ENCODE data around the gene HSPA8.
"Not testable (repeated sequence)": the region's sequence is repeated elsewhere in the genome, so short reads cannot be mapped to it uniquely, and the experiment has no call there.

HSPA8 gene

DNA sequence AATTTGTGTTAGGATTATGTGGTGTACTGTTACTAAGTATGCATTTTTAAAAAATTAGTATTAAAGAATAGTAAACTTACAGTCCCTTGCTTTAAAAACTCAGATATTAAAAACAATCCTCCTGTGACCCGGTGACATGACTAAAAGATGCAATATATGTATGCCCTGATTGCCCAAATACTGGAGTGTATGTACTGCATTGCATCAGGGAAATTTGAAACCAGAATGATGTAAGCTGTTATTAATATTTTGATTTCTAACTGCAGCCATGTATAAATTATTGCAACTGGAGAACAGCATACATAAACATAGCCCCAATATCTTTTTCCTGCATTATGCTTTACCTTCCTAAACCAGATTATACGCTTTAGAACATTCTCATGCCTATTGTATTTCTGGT is 3.7 kb upstream of the HSPA8 start:
- H3K9me3 ChIP-seq: no peaks in the 10 kb centered on the region
- TF ChIP-seq, protein P1, sequence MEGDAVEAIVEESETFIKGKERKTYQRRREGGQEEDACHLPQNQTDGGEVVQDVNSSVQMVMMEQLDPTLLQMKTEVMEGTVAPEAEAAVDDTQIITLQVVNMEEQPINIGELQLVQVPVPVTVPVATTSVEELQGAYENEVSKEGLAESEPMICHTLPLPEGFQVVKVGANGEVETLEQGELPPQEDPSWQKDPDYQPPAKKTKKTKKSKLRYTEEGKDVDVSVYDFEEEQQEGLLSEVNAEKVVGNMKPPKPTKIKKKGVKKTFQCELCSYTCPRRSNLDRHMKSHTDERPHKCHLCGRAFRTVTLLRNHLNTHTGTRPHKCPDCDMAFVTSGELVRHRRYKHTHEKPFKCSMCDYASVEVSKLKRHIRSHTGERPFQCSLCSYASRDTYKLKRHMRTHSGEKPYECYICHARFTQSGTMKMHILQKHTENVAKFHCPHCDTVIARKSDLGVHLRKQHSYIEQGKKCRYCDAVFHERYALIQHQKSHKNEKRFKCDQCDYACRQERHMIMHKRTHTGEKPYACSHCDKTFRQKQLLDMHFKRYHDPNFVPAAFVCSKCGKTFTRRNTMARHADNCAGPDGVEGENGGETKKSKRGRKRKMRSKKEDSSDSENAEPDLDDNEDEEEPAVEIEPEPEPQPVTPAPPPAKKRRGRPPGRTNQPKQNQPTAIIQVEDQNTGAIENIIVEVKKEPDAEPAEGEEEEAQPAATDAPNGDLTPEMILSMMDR (IDR thresholded peaks at IDR 0.05; ENCODE audit: low read depth, low read length): no peak
- H3K36me3 ChIP-seq: peaks cover 18% of the 10 kb centered on the region
- H3K4me3 ChIP-seq (ENCODE audit: low read depth, low read length): no peak overlapping the region
- no peak for DNase-seq
- H3K4me1 ChIP-seq: peaks cover 6% of the 10 kb centered on the region
- no peaks in the 10 kb centered on the region for H3K27me3 ChIP-seq

DNA sequence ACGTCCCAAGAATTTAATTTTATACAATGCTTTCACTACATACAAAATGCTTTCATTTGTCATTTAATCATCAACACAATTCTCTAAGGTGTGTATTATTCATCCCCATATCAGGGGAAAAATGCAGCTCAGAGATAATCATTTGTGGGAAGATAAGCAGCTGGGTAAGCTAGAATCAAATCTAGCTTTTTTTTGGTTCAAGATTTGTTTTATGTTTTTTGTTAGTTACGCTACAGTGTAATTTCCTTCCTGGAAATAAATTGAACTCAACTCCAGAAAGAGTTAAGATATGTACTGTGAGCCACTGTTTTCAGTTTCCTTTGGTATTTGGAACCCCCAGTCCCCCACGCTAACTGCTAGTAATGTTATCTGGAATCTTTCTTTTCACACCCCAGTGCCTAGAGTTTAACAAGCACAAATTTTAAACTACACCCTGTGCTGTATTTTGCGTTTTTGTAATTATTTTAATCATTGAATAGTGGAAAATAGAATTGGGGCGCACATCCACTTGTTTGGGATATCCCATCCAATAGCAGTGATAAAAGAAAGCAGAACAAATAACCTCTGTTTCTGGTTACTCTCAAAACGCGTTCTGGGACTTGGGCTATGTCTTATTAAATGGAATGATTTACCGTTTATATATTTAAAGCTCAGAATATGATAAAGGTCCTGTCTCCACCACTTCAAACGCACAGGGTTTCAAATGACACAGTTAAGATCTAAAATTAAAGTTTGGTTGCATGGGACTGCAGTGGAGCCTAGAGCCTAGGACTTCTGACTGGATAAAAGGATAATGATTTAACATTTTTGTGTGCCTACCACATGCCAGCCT is 2.1 kb upstream of the HSPA8 start:
- Histone ChIP-seq H3K4me1 (peaks cover 8% of the 10 kb centered on the region), H3K27me3 (no peaks in the 10 kb centered on the region), H3K36me3 (peaks cover 33% of the 10 kb centered on the region), H3K9me3 (no peaks in the 10 kb centered on the region), H3K4me3 (ENCODE audit: low read depth, low read length) (peak overlapping the region; percentile 98)
- TF ChIP-seq, protein P1 (IDR thresholded peaks at IDR 0.05; ENCODE audit: low read depth, low read length): no peak
- DNase-seq: no peak

DNA sequence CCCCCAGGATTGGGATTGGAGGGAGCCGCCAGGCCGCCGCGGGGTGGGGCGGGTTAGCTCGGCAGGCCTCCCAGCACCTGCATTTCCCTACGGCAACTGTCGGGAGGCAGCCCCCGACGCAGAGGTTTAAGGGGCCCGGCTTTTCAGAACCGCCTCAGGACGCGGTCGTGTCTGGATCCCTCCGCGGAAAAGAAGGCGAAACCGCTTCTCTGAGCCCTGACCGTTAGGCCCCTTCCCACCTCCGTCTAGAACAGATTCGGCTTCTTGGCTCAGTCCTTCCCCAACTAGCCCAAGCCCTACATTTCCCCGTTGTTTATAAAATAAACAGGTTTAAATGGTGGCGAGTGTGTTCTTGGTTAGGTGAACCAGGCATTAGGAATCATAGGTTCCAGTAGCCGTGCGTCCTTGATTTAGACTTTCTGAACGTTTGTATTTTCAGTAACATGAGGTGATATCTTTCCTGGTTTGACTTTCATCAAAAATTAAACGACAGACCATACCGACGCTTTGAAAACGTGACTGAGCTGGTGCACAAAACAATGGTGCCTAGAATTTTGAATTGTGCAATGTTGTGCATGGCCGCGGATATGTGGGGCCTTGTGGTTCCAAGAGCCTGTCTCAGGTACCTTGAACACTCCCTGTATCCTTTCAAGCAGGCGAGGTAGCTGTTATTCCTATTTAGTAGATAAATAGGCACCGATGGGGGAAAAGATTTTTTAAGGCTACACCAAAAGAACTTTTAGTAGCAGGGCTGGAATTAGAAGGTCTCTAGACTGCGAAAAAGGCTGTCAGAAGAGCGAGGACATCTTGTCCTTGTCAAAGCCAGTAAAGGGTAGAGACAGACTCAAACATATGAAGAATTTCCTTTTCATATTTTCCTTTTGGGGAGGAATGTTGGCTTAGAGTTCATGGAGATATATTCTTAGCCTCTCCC is 1.2 kb upstream of the HSPA8 start:
- no peaks in the 10 kb centered on the region for H3K27me3 ChIP-seq
- peaks cover 17% of the 10 kb centered on the region for H3K4me1 ChIP-seq
- peaks cover 42% of the 10 kb centered on the region for H3K36me3 ChIP-seq
- no peaks in the 10 kb centered on the region for H3K9me3 ChIP-seq
- TF ChIP-seq, protein P1 (IDR thresholded peaks at IDR 0.05; ENCODE audit: low read depth, low read length): no peak
- peak; percentile 50 for DNase-seq
- H3K4me3 ChIP-seq (ENCODE audit: low read depth, low read length): peak overlapping the region; percentile 98

DNA sequence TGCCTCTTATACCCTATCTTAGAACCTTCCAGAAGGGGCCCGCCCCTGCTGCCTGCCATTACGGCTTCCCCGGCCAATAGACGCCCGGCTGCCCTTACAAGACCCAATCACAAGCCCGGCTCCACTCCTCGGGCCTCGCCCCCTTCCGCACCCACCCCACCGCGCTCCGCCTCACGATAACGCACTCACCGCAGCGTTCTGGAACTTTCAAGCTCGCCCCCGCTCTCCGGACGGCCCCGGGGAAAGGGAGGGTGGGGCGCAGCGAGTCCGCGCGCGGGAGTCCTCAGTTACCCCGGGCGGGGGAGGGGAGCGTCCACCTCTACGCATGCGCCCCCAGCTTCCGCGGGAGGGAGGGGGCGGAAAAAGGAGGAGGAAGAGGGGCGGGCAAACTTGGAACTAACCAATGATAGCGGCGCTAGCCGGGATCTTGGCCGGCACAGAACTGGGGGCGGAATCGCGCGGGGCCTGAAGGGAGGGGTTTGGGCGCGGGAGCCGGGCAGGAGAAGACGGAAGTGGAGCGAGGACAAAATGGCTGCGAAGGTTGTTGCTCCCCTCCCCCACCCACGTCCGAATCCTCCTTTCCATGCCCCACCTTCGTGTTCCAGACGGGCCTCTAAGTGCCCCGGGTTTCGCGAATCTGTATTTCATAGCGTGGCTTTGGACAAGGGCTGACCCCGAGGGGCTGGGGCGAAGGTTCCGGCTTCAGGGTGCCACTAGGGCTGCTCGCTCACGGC is 389 bp upstream of the HSPA8 start:
- Histone ChIP-seq H3K36me3 (peaks cover 51% of the 10 kb centered on the region), H3K9me3 (no peaks in the 10 kb centered on the region), H3K4me1 (peaks cover 20% of the 10 kb centered on the region), H3K27me3 (no peaks in the 10 kb centered on the region), H3K4me3 (ENCODE audit: low read depth, low read length) (peak overlapping the region; percentile 98)
- TF ChIP-seq, protein P1 (IDR thresholded peaks at IDR 0.05; ENCODE audit: low read depth, low read length): no peak
- DNase-seq: peak; percentile 99

DNA sequence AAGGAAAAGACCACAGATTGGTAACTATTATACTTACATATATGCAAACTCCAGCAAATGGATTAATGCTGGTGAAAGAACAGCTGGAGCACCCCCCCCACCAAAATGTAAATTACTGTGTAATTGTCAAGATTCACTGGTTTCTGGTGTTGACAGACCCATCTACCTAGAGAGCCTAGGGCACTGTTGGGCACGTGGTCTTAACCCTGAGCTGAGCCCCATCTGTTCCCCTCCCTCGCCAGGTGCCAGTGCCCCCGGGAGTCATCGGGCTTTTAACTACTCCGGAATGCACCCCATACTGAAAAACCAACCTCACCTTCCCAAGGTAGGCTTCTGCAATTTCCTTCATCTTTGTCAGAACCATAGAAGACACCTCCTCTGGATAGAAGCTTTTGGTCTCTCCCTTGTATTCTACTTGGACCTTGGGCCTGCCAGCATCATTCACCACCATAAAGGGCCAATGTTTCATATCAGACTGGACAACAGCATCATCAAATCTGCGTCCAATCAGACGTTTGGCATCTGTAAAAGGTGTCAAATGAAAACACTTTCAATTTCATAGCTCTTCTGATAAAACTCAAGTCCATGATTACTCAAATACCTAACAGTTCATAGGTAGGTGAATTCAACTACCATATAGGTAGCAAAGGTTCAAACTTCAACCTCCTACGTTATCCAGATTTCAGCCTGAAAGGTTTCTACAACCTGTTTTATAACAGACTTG is 1.5 kb downstream of the HSPA8 start:
- Histone ChIP-seq H3K36me3 (peaks cover 69% of the 10 kb centered on the region), H3K27me3 (no peaks in the 10 kb centered on the region), H3K4me3 (ENCODE audit: low read depth, low read length) (peak overlapping the region; percentile 98), H3K9me3 (no peaks in the 10 kb centered on the region), H3K4me1 (peaks cover 24% of the 10 kb centered on the region)
- TF ChIP-seq, protein P1 (IDR thresholded peaks at IDR 0.05; ENCODE audit: low read depth, low read length): no peak
- DNase-seq: peak; percentile 40

DNA sequence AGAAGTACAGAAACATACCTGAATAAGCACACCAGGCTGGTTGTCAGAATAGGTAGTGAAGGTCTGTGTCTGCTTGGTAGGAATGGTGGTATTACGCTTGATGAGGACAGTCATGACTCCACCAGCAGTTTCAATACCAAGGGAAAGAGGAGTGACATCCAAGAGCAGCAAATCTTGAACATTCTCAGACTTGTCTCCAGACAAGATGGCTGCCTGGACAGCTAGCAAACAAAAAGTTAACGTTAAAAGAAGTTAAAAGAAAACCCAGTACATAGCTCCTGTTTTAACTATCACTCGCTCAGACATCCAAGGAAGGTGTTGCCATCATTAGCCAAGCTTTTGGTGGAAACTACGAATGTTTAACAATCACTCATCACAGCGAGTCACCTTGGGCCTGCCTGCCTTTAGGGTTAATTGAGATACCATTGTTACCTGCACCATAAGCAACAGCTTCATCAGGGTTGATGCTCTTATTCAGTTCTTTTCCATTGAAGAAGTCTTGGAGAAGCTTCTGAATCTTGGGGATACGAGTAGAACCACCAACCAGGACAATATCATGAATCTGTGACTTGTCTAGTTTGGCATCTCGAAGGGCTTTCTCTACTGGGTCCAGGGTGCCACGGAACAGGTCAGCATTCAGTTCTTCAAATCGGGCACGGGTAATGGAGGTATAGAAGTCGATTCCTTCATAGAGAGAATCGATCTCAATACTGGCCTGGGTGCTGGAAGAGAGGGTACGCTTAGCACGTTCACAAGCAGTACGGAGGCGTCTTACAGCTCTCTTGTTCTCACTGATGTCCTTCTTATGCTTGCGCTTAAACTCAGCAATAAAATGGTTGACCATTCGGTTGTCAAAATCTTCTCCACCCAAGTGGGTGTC is 2.7 kb downstream of the HSPA8 start:
- peak overlapping the region; percentile 98 for H3K4me3 ChIP-seq (ENCODE audit: low read depth, low read length)

More for the DNA sequence above, 2.7 kb downstream of the HSPA8 start:
- H3K27me3 ChIP-seq, H3K9me3 ChIP-seq, DNase-seq: not testable (repeated sequence)
- Histone ChIP-seq H3K36me3 (peaks cover 74% of the 10 kb centered on the region), H3K4me1 (peaks cover 22% of the 10 kb centered on the region)
